Activated T-helper 1 cell treated with anti-CD3 and anti-CD28 coated beads, Interleukin-12 subunit alpha, Interleukin-12 subunit beta, Interleukin-2, Interleukin-4 antibody, amounts not matched to agents 30 ng/mL and 10 ng/mL and 1 ng/mL, durations not matched to agents 14 hours and 24 hours and 36 hours (primary cell): ENCODE data around the gene HRH3. TPM values are rescaled to one million over a fixed set of nuclear protein-coding genes. Genes with fewer than 3 reads are reported as not detected.

Source experiments
- DNase-seq: peaks from one replicate; pipeline ENCODE4 v3.0.0; 2021; ENCODE audit warnings: low spot score
- H3K27ac Mint-ChIP-seq: one replicate; pipeline ENCODE4 v1.8.0; 2021; ENCODE audit warnings: mild to moderate bottlenecking, mixed read lengths
- H3K27me3 Mint-ChIP-seq: one replicate; pipeline ENCODE4 v1.8.0; 2022; ENCODE audit warnings: mild to moderate bottlenecking, moderate library complexity, mixed read lengths; ENCODE audit not compliant: insufficient read depth
- H3K36me3 Mint-ChIP-seq: one replicate; pipeline ENCODE4 v1.8.0; 2021; ENCODE audit warnings: low read depth, mixed read lengths
- H3K4me1 Mint-ChIP-seq: one replicate; pipeline ENCODE4 v1.8.0; 2021; ENCODE audit warnings: low read depth, mixed read lengths
- H3K4me3 Mint-ChIP-seq: one replicate; pipeline ENCODE4 v1.8.0; 2021; ENCODE audit warnings: mild to moderate bottlenecking, moderate library complexity, mixed read lengths
- H3K9me3 Mint-ChIP-seq: one replicate; pipeline ENCODE4 v1.8.0; 2021; ENCODE audit warnings: mixed read lengths
- intact Hi-C: fragments of 100-400 bp; cut with micrococcal nuclease; formaldehyde crosslinking; loops from one replicate; pipeline ENCODE4 v1.15.1; 2024
- total RNA-seq: library from RNA; stranded (reverse); gene quantifications from 2 replicates; pipeline ENCODE4 v1.2.3, GENCODE V29; 2022

HRH3 gene
- total RNA-seq, 1 donor from 2014 or later: not detected

DNA sequence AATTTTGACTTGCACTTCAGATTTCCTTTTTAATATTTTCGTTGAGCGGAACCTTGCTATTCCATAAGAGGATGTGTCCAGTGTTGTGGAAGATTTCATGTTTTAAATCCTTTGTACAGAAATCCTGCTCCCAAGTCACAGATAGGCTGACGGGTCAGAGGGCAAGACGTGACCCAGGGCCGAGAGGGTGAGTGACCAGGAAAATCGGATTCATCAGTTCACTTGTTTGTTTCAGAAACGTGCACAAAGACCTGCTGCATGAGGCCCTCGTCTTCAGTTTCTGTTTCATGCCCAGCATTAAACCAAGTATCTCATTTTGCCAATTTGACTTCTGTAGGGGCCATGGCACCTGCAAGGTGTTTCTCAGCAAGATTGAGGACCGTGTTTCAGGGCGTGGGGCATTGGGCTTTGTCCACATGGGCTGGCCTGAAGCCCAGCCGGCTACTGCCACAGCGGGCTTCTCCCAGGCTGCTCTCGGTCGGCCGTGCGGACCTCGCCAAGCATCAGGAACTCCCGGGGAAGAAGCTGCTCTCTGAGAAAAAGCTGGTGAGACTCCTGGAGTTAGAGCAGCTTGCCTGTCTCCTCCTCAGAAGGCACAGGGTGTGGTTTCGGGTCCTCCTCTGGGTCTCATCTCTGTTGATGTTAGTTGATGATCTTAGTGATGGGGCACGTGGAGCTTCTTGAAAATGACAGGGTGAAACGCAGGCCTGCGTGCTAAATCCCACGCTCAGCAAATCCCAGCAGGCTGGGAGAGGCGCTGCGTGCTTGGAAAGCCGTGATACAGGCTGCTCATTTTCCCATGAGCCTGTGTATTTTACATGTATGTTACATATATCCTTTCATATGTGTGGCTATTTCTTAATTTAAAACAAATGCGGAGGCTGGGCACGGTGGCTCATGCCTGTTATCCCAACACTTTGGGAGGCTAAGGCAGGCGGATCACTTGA is 26.7 kb downstream of the HRH3 start:
- intact Hi-C loops: no loop called here
- Mint-ChIP-seq H3K36me3 (peaks cover 18% of the 10 kb centered on the region), H3K9me3 (no peaks in the 10 kb centered on the region), H3K27me3 (no peaks in the 10 kb centered on the region), H3K4me3 (no peak overlapping the region), H3K27ac (no peak overlapping the region), H3K4me1 (no peaks in the 10 kb centered on the region)
- no peak for DNase-seq

DNA sequence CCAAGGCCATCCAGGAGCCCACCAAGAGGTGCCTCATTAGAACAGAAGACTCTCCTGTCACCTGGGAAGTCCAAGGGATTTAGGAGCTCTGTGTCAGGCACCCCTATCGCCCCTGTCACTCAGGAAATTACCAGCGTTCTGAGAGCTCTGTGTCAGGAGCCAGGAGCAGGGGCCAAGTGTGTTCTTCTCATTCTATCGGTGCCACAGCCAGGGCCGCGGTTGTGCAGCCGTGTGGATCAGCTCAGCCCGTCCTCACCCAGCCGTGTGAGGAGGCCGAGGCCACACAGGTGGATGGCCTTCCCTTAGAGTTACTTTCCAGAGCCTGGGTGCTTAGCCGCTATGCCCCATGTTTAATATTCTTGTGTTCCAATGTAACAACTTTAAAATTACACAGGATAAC is 27.4 kb downstream of the HRH3 start:
- Mint-ChIP-seq H3K36me3 (peaks cover 18% of the 10 kb centered on the region), H3K27me3 (no peaks in the 10 kb centered on the region)

DNA sequence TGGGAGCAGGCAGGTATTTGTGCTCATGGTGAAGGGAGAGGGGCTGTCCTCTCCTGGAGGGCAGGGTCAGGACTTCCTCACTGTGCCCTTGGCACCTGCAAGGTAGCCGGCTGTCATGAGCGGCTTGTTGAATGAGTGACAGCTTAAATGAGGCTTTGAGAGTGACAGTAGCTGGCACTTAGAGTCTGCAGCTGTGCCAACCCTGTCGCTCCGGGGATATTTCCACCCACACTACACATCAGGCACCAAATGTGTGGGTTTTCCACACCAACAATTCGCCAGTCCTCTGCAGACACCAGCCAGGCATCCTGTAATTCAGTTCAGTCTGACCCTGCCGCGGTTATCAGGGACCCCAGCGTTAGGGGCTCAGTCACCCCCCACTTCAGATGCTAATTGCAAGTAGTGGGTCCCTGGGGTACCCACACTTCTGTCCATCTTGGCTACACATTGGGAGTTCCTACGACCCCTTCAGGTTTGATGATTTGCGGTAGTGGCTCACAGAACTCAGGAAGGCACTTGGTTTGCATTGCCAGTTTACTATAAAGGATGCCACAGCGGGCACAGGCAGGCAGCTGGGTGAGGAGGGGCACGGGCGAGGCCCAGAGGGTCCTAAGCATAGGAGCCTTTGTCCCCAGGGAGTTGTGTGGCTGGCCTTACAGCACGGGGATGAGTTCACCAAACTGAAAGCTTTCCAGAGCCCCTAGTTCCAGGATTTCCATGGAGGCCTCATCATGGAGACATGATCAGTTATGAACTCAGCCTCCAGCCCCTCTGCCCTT is 28.1 kb downstream of the HRH3 start:
- no peak overlapping the region for H3K4me3 Mint-ChIP-seq
- intact Hi-C loops: no loop called here
- DNase-seq: no peak
- H3K36me3 Mint-ChIP-seq: peaks cover 18% of the 10 kb centered on the region
- no peaks in the 10 kb centered on the region for H3K27me3 Mint-ChIP-seq
- H3K27ac Mint-ChIP-seq: no peak overlapping the region
- H3K9me3 Mint-ChIP-seq: no peaks in the 10 kb centered on the region
- peaks cover 6% of the 10 kb centered on the region for H3K4me1 Mint-ChIP-seq

More for the DNA sequence above, 27.4 kb downstream of the HRH3 start:
- Mint-ChIP-seq H3K4me3 (no peak overlapping the region), H3K4me1 (peaks cover 3% of the 10 kb centered on the region), H3K9me3 (no peaks in the 10 kb centered on the region), H3K27ac (no peak overlapping the region)
- intact Hi-C loops: no loop called here
- DNase-seq: no peak

DNA sequence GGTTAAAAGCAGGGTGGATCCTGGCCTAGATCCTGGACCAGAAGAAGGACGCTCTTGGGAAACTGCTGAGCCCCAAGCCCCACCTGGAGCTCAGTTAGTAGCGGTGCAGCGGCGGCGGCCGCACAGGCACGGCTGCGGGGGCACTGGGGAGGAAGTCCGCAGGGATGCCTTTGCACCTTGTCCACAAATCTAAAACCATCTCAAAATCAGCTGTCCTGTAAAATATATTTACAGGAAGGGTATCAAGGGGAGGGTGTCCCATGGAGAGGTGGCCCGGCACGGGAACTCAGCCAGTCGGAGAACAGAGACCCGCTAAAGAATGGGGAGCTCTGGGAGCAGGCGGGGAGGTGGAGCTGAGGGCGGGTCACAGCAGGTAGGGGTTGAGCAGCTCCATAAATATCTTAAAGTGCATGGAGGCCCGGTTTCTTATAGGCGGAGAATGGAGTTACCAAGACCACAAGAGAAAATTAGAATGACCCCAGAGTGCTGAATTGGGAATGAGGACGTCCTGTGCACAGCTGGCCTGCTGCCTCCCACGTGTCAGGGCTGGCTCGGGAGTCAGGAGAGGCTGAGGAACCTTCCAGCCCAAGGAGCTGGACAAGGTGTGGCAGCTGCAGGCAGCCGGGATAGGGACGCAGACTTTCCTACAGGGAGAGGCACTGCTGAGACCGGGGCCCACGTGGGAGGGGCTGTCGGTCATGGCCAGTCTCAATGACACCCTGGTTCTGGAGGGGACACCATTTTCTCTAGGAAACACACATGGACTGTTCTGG is 29.3 kb downstream of the HRH3 start:
- Mint-ChIP-seq H3K4me1 (peaks cover 12% of the 10 kb centered on the region), H3K36me3 (peaks cover 15% of the 10 kb centered on the region), H3K27ac (no peak overlapping the region), H3K4me3 (no peak overlapping the region), H3K27me3 (no peaks in the 10 kb centered on the region), H3K9me3 (no peaks in the 10 kb centered on the region)
- intact Hi-C loops: no loop called here
- DNase-seq: no peak

DNA sequence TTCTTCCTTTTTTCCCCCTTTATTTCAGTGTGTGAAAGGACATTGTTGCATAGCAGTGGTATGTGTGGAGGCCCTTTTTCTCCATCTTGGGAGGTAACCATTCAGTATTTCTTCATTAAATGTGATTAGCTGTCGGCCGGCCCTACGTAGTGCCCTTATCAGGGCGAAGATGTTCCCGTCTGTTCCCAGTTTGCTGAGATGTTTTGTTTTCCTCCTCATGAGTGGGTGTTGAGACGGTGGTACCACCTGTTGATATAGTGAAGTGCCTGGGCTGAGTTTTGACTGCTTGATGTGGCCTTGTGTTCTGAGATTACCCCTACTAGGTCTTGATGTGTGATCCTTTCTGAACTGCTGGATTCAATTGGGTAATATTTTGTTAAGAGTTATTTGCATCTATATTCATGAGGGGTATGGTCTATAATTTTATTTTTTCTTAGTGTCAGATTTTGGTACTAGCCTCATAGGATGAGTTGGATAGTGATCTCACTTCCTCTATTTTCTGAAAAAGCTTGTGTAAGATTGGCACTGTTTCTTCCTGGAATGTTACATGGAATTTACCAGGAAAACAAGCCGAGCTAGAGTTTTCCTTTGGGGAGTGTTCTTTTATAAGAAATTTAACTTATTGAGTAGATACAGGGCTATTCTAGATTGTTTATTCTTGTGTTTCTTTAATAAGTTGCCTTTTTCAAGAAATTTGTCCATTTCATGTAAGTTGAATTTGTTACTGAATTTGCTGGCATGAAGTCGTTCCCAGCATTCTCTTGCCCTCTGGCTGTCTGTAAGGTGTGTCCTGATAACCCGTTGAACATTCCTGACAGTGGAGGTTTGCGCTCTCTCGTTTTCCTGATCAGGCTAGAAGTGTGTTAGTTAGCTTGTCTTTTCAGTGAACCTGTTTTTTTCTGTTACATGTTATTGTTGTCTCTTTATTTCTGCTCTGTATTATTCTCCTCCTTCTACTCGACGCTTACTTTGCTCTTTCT is 32.9 kb downstream of the HRH3 start:
- Mint-ChIP-seq H3K27ac (no peak overlapping the region), H3K36me3 (peaks cover 5% of the 10 kb centered on the region)
- intact Hi-C loops: no loop called here

DNA sequence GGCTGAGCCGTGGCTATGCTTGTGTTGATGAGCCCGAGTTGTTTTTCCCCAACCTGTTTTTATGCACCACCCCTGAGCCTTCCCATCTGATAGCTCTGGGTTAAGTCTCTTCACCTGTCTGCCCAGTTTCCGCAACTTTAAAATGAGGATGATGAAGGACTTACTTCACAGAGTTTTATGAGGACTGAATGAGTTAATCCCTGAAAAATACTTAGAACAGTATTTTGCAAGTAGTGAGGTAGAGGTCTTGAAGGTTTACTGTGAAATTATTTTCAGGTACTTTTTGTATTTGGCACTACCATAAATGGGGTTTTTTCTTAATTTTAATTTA is 34.0 kb downstream of the HRH3 start:
- H3K4me3 Mint-ChIP-seq: no peak overlapping the region
- DNase-seq: no peak
- peaks cover 40% of the 10 kb centered on the region for H3K4me1 Mint-ChIP-seq
- no peak overlapping the region for H3K27ac Mint-ChIP-seq
- no peaks in the 10 kb centered on the region for H3K9me3 Mint-ChIP-seq
- intact Hi-C loops: no loop called here
- H3K27me3 Mint-ChIP-seq: no peaks in the 10 kb centered on the region
- peaks cover 5% of the 10 kb centered on the region for H3K36me3 Mint-ChIP-seq

More for the DNA sequence above, 32.9 kb downstream of the HRH3 start:
- H3K4me1 Mint-ChIP-seq: peaks cover 32% of the 10 kb centered on the region
- no peak for DNase-seq
- H3K4me3 Mint-ChIP-seq: no peak overlapping the region
- no peaks in the 10 kb centered on the region for H3K27me3 Mint-ChIP-seq
- H3K9me3 Mint-ChIP-seq: no peaks in the 10 kb centered on the region

DNA sequence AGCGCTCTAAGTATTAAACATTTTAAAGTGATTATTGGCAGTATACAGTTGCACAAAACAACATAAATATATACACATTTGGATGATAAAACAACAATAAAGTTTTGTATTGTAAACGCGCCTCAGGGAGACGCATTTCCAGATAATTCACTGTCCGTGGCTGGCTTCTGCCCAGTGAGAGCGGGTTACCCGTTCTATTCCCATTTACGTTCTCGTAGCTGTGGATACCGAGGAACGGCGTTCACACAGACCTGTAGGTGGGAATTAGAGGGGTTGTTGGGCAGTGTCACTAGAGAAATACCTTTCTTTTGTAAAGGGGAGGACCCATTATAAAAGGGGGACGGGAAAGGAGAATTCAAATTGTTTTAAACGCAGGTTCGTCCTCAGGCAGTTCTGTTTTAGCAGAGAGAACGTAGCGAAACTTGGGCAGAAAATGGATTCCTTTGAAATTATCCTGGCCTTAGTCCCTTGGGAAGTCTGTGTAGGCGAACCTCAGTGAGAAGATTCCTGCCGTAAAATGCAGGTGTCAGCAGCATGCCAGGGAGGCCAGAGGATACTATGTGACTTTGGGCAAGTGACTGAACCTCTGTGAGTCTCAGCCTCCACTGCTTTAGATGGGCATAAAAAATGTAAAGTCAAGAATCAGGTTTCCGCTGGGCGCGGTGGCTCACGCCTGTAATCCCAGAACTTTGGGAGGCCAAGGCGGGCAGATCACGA is 36.5 kb downstream of the HRH3 start:
- Mint-ChIP-seq H3K27ac (peak overlapping the region; percentile 87), H3K9me3 (no peaks in the 10 kb centered on the region), H3K27me3 (no peaks in the 10 kb centered on the region), H3K36me3 (no peaks in the 10 kb centered on the region), H3K4me1 (peaks cover 40% of the 10 kb centered on the region), H3K4me3 (peak overlapping the region; percentile 92)
- intact Hi-C loops: loop anchor here (1.0 to 5.0 kb wide), 5 partner anchors 27 to 319 kb away; partner anchors contain the start of genes OSBPL2 and RPS21
- no peak for DNase-seq

DNA sequence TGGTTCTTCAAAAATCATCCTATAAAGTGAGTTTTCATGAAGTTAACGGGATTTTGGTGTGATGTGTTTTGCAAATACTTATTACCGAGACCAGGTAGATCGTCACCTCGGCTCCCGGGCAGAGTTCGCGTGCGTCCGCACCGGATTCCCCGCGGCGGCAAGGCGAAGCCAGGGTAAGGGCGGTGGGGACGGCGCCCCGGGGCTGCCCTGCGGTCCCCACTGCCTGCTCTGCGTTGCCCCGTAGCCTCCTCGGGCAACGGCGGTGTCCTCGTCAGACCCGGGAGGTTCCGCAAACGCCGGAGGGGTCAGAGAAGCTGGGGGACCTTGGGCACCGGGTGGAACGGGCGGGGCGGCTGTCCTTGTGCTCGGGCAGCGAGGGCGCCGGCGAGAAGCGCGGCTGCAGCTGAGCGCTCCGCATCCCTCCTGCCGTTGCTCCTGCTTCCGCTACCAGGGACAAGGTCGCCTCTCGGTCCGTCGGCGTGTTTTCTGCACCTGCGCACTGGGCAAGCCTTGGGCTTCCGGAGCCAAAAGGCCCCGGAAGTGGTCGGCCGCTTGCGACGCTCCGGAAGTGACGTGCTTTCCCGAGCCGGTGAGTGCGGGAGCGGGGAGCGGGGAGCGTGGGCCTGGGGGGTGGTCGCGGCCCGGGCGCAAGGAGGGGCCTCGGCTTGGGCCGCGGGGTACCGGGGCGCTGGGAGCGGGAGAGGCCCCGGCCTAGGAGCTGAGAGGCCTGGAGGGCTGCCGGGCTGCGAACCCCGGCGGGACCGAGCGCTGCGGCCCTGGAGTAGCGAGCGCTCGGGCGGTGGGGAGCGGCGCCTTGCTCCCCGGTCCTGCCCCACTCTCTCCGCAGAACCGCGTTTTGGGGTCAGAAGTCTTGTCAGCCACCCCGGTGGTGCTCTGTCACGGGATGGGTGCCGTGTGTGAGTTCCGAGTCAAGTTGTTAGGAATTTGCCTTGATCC is 37.3 kb downstream of the HRH3 start, which contains the start of gene MTG2:
Gene MTG2, plus strand, starts transcription at position 560 of the 957 bp plus-strand sequence. CDS start 10,393 bp downstream, outside the sequence.
- Mint-ChIP-seq H3K4me3 (peak within 1 kb of the TSS; percentile 92), H3K27me3 (no peaks in the 10 kb centered on the region), H3K27ac (peak within 1 kb of the TSS; percentile 93), H3K36me3 (no peaks in the 10 kb centered on the region), H3K4me1 (peaks cover 38% of the 10 kb centered on the region), H3K9me3 (no peaks in the 10 kb centered on the region)
- peak; percentile 95 for DNase-seq
- intact Hi-C loops: loop anchor here (1.0 to 5.0 kb wide), 8 partner anchors 26 to 320 kb away; partner anchors contain the start of genes ADRM1, LSM14B, OSBPL2 and RPS21

DNA sequence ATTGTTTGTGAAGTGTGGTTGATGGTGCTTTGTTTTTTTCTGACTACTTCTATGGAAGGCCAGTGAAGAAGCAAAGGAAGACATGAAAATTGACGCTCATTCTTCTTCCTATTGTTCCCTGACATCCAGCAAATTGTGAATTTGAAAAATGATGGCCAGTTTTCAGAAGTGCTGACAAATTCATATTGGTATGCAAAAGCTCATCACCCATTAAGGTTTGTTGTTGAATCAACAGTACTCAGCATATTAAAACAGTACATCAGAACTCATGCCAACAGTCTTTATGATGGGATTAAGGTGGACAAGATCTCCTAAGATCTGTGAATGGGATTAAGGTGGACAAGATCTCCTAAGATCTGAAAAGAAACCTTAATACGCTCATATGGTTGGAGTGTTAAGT is 38.3 kb downstream of the HRH3 start:
- Mint-ChIP-seq H3K9me3 (no peaks in the 10 kb centered on the region), H3K36me3 (no peaks in the 10 kb centered on the region), H3K4me3 (peak overlapping the region; percentile 92), H3K4me1 (peaks cover 32% of the 10 kb centered on the region), H3K27me3 (no peaks in the 10 kb centered on the region), H3K27ac (peak overlapping the region; percentile 93)
- DNase-seq: no peak
- intact Hi-C loops: loop anchor here (1.0 to 5.0 kb wide), 7 partner anchors 25 to 320 kb away; partner anchors contain the start of genes ADRM1, LSM14B and RPS21

DNA sequence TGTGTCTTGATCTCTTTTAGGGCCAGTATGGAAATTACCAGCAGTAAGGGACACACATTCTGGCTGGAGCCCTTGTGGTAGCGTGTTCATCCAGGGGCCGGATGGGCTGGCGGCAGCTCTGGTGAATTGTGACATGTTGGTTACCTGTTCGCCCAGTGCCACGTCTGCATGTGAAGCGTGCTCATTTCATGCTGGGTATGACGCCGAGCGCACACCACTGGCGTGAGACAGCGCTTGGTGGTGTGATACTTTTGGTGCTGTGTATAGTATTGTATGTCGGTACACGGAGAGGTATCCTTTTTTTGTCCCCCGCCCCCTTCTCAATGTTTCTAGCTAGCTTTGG is 40.9 kb downstream of the HRH3 start:
- Mint-ChIP-seq H3K9me3 (no peaks in the 10 kb centered on the region), H3K4me1 (peaks cover 17% of the 10 kb centered on the region), H3K36me3 (peaks cover 4% of the 10 kb centered on the region), H3K4me3 (no peak overlapping the region), H3K27ac (no peak overlapping the region), H3K27me3 (no peaks in the 10 kb centered on the region)
- no peak for DNase-seq
- intact Hi-C loops: no loop called here
